Measurements from ENCODE around the gene HES4.
"Not testable (repeated sequence)": the region's sequence is repeated elsewhere in the genome, so short reads cannot be mapped to it uniquely, and the experiment has no call there.

Gene HES4

GRCh38 chr1:1017397-1018320 lies 17.8 kb upstream of the HES4 start:
- DNase-seq: not testable (repeated sequence)

DNA sequence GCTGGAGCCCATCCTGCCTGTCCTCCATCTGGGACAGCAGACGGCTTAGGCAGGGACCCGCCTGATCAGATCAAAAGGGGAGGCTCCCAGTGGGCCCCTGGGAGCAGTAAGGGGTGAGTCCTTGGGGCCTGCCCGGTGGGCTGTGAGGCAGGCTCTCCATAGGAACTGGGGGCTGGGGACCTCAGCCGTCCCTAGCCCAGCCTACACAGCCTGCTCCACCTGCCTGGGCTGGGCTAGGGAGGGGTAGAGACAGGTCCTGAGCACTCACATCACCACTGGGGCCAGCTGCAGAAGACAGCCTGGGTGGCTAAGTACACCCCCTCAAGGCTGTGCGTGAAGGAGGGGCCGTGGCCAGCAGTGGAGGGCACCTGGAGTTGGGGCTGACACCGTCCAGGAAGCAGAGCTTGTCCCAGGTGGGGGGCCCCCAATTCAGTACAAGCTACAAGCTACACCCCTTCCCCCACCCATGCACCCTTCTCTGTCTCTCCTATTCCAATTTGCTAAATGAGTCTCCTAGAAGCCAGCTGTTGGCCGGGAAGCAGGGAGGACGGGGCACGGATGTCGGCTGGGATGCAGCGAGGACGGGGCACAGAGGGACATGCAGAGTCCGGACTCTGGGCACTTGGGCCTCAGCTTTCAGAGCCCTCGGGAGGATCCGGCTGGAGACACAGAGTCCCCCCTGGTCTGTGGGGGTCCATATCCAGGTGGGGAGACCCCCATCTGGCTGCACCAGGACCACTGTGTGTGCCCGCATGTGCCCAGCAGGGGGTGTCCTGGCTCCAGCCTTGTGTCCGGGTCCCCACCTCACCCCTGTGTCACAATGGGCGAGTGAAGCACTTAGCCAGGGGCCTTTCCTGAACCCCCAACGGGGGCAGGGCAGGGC lies 15.1 kb upstream of the HES4 start:
- DNase-seq: no peak

GRCh38 chr1:1013922-1014648 lies 14.2 kb upstream of the HES4 start:
- DNase-seq: peak in 1 of 4 experiments; percentile 28

GRCh38 chr1:1013105-1013921 lies 13.4 kb upstream of the HES4 start, which contains the start of gene ISG15:
ISG15 (plus strand) TSS chr1:1013497; CDS start chr1:1013574, 77 bp downstream.
- peak; percentile 45 to 89 (median 62) for DNase-seq

- not testable (repeated sequence) for DNase-seq
These were observed 12.8 kb upstream of the HES4 start for GRCh38 chr1:1012736-1013104.

DNA sequence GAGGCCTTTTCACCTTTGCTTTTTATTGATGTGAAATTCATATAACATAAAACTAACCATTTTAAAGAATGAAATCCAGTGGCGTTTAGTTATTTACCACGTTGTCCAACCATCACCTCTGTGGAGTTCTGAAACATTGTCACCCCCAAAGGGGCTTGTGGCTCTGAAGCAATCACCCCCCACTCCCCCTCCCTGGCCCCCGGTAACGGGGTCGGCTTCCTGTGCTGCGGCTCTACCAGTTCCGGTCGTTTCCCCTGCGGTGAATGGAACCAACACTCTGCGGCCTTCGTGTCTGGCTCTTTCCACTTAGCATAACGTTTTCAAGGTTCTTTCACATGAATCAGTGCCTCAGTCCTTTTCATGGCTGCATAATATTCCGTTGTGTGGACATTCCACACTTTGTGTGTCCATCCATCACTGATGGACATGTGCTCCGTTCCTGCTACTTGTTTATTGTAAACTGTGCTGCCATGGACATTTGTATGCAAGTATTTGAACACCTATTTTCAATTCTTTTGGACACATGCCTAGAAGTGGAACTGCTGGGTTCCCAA lies 11.6 kb upstream of the HES4 start:
- no peak for DNase-seq

GRCh38 chr1:1010131-1010530 lies 10.2 kb upstream of the HES4 start:
- not testable (repeated sequence) for DNase-seq

DNA sequence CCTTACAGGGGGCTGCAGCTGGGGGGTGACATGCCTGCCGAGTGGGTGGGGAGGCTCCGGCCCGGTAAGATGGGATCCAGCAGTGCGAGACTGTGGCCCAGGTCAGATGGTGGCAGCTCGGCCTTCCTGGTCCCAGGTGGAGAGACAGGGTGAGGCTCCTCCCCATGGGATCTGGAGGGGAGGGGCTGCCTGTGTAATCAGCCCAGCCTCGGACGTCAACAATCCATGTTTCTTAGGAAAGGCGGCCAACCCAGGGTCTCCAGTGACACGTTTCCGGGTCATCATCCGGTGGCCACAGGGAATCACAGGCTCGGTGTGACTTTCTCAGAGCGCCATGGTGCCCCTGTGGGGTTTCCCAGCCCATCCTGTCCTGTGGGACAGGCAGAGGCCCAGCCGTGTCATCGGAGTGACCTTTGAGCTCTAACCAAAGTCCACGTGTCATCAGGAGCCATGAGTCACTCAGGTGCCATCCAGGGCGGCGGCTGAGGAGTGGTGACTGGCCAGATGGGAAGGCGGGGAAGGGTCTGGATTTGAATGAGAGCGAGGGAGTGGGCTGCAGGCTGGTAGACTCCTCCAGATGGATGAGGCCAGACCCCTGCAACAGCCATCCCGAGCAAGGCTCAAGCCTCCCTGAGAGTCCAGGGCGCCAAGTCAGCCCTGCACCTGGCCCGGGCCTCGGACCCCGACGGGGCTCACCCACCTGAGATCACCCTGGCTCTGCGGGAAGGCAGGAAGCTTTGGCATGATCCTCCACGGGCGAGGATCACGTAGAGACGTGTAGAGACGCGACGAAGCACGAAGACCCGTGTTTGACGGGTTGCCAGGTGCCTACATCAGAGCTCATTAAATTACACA lies 6.6 kb upstream of the HES4 start:
- no peak for DNase-seq

DNA sequence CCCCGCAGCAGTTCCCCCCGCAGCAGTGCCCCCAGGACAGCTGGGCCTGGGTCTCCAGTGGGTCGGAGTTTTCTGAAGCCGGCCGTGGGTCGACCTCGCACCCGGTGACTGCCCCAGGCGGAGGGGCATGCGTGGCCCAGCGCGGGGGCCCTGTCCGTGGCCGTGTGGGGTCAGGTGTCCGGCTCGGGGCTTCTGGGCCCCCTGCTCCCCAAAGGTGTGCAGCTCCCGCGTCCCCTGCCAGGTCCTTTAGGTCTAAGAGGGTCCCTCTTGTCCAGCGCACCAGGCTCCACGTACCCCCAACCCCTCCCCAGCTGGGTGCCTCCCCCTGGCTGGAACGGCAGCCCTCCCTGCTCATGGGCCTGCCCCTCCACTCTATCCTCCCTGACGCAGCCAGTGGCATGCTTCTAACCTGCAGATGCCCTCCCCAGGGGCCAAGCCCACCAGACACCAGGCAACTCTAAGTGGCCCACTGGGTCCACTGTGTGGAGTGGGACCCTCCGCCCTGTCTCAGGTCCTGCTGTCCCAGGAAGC lies 5.9 kb upstream of the HES4 start:
- DNase-seq: no peak

GRCh38 chr1:1004780-1005697 lies 5.1 kb upstream of the HES4 start:
- DNase-seq: no peak

DNA sequence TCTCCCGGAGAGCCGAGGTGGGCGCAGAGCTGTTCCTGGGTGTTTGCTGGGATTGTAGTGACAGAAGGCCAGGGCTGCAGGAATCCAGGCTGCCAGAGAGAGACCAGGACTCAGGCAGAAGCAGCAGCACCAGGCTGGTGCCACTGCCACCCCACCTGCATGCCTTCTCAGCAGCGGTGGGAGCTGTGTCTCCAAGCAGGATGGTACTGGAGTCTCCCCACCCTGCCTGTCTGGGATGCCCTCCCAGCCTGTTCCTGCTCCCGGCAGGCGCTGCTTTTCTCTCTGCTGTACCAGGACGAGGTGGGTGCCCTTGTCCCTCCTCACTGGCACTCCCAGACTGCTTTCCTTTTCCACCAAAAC lies 4.5 kb upstream of the HES4 start:
- DNase-seq: no peak

GRCh38 chr1:1003618-1004419 lies 3.9 kb upstream of the HES4 start:
- DNase-seq: no peak

- DNase-seq: no peak
These were observed 1.3 kb upstream of the HES4 start for GRCh38 chr1:1001057-1001783.

DNA sequence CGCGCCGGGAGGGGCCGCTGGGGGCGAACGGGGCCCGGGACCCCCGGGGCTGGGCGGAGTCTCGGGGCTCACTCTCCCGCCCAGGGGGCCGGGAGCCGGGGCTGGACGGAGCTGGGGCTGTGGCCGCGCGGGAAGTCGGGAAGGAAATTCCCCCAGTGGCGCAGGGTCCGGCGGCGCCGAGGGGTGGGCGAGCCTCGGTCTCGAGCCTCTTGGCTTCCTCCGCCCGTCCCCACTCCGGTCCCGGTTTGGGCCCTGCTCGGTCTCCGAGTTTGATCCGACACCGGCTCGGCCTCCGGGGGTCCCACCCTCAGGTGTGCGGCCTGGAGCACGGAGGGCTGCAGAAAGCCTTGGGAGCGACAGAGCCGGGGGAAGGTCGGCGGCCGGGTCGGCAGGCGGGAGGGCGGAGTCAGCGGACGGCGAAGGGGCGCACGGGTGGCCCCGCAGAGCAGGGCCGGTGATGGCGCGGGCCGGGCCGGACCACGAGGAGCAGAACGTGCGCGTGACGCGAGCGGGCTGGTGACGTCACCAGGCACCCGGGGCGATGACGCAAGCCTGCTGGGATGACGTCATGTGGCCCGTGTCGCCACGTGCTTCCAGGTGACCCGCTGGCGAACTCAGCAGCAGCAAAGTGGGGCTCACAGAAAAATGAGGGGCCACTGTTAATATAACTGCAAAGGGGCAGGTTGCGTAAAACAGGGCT lies 610 bp upstream of the HES4 start:
- peak; percentile 48 to 65 (median 56) for DNase-seq

DNA sequence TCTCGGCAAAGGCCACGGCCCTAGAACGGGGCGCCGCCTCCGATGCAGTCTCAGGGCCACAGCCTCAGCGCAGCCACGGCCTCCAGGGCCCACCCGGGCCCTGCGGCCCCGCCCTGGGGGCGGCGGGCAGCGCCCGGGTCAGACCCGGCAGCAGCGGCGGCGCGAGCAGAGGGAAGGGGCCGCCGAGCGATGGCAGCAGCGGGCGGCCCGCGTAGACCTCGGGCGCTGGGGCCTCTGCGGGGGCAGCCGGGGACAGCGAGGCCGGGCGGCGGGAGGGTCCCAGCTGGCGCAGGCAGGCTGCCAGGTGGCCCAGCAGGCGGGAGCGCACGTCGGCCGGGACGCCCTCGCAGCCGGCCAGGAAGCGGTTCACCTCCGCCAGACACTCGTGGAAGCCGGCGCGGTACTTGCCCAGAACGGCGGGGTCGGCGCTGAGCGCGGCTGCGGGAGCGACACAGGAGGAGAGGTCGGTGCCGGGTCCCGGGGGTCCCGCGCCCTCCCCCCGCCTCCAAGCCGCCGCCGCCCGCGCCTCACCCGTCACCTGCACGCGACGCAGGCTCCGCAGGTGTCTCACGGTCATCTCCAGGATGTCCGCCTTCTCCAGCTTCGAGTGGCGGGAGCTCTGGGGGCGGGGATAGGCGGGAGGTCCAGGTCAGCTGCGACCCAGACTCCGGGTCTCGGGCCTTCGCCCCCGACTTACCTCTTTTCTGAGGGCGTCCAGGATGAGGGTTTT lies 737 bp downstream of the HES4 start:
- DNase-seq: no peak

DNA sequence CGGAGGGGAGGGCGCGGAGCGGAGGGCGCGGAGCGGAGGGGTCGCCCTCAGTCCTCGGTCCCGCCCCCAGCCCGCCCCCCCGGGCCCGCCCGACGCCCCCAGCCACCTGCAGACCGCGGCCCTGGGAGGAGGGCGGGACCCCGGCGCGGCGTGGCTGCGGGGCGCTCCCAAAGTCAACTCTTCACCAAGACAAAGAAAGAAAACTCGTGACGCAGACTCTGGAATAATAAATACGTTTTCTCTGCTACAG lies 1.2 kb downstream of the HES4 start:
- DNase-seq: no peak
